Heart right ventricle (tissue), 16 donors: Measurements from ENCODE around the gene POLR2E. TPM values are rescaled to one million over a fixed set of nuclear protein-coding genes. Genes with fewer than 3 reads are reported as not detected.

Source experiments
- ATAC-seq, 8 donors: fragments of 200-7000 bp; cut with Tn5 transposase; one replicate each; pipeline ENCODE4 v1.9.1; 2020; ENCODE audit warnings: mild to moderate bottlenecking in 8 of 8, moderate library complexity in 8 of 8, moderate number of reproducible peaks in 1 of 8
- DNase-seq, 2 donors: peaks; one replicate each; pipeline ENCODE4 v3.0.0-alpha.2; 2020
- H3K27ac ChIP-seq, 10 donors: fragments of 200-600 bp; sonication (generic) in 2 of 10; one replicate each; pipeline versions ENCODE4 v1.5.0 to v1.8.0; 2020 to 2022; ENCODE audit warnings: mild to moderate bottlenecking in 3 of 10
- H3K27me3 ChIP-seq, 7 donors: fragments of 200-600 bp; one replicate each; pipeline ENCODE4 v1.8.0; 2021 to 2022; ENCODE audit warnings: mild to moderate bottlenecking in 2 of 7
- H3K36me3 ChIP-seq, 9 donors: fragments of 200-600 bp; sonication (generic) in 1 of 9; one replicate each; pipeline versions ENCODE4 v1.5.0 to v1.8.0; 2020 to 2022; ENCODE audit warnings: mild to moderate bottlenecking in 2 of 9
- H3K4me1 ChIP-seq, 9 donors: fragments of 200-600 bp; sonication (generic) in 1 of 9; one replicate each; pipeline versions ENCODE4 v1.5.0 to v1.8.0; 2020 to 2022; ENCODE audit warnings: mild to moderate bottlenecking in 4 of 9
- H3K4me3 ChIP-seq, 10 donors: fragments of 200-600 bp; sonication (generic) in 2 of 10; one replicate each; pipeline versions ENCODE4 v1.5.0 to v1.8.0; 2020 to 2022; ENCODE audit warnings: mild to moderate bottlenecking in 7 of 10, moderate library complexity in 2 of 10
- H3K9me3 ChIP-seq, 11 donors: fragments of 200-600 bp in 10 of 11; sonication (generic) in 2 of 11; one replicate each; pipeline versions ENCODE4 v1.5.0 to v1.8.0; 2013 to 2022; ENCODE audit warnings: mild to moderate bottlenecking in 2 of 11, control low read depth in 1 of 11, moderate library complexity in 1 of 11
- CTCF ChIP-seq, 9 donors: fragments of 200-600 bp; sonication (generic) in 2 of 9; IDR thresholded peaks; one replicate each; pipeline versions ENCODE4 v1.5.0 to v1.8.0; 2021 to 2022; ENCODE audit warnings: antibody characterized with exemption in 9 of 9, mild to moderate bottlenecking in 5 of 9, moderate library complexity in 1 of 9
- WGBS, 2 donors: extraction: QIAGEN DNeasy Blood & Tissue Kit; methylation state at CpG; one replicate each; pipeline ENCODE4 v1.1.7; 2013; ENCODE audit warnings: inconsistent platforms in 1 of 2; 5-methylcytosine and 5-hydroxymethylcytosine counted together
- intact Hi-C, 10 donors: fragments of 100-400 bp; cut with DNase I; formaldehyde crosslinking; loops; one replicate each; pipeline versions ENCODE4 v1.11.1 to v1.14.2; 2022
- polyA plus RNA-seq, 2 donors: library from polyadenylated mRNA; stranded (reverse); fragments of 200-250 nt; gene quantifications; one replicate each; pipeline ENCODE4 v1.2.3, GENCODE V29; 2013
- total RNA-seq, 10 donors: library from RNA; stranded (reverse); fragmentation: NEBNext Ultra II Directional in 3 of 10; extraction: Animal tissue kit (Norgen Biotek cat#: 25700) in 3 of 10; gene quantifications; one replicate each; pipeline versions ENCODE4 v1.2.1 to v1.2.4, GENCODE V29; 2021 to 2023
- donor health status: Arrhythmogenic right ventricular cardiomyopathy.
- donor health status: ischemic (EF 13 %, LVEDD 7.1; RV severe dilation, severe dysfunction).
- donor health status: healthy with polysubstance abuse.
- donor health status: DM: no; HTN: yes; CAD: no.
- donor health status: DM: no; HTN: no; CAD: no.
- donor health status: ischemic (EF 25% LVEDD 6.9; RV normal size, moderate dysfunction).
- donor health status: ischemic (EF 25% LVEDD 5.7; RV mildly dilated, moderate dysfunction).
- donor health status: healthy.
- donor health status: DM: yes; HTN: yes; CAD: no.
- donor health status: Ischemic cardiomyopathy.
- donor health status: ischemic (EF 35%, LVEDD 5.7; RV mildly dilated, moderate dysfunction).
- donor health status: nonischemic (EF 11% LVEDD 7.7; RV severe dilation, severe dysfunction).
- donor health status: DM: yes; HTN: yes; CAD: no.
- donor health status: PGD.
- donor health status: ischemic (EF 29% LVEDD 5.4; RV normal size, mild dysfunction).
- donor health status: nonischemic (EF 23%, LVEDD 6.1; RV moderate dilation, normal function).

Gene POLR2E
- total and polyA plus RNA-seq, 12 donors, result 111 to 215 (median 134) TPM

GRCh38 chr19:1042689-1043511, 52.3 kb downstream of the POLR2E start:
- H3K36me3 ChIP-seq, result peaks cover 0 to 15% (median 0%) of the 10 kb centered on the region in 9 donors
- no peaks in the 10 kb centered on the region for H3K27me3 ChIP-seq
- H3K27ac ChIP-seq, result no peak overlapping the region
- WGBS, 2 donors, result 58 to 66% methylated on average over 23 of the region's 23 CpGs
- H3K4me1 ChIP-seq, result peaks cover 5 to 42% (median 29%) of the 10 kb centered on the region in 9 donors
- no peak for TF ChIP-seq CTCF (IDR thresholded peaks at IDR 0.05)
- intact Hi-C loops, result loop anchor here in 5 of 10 donors (5.0 to 10.0 kb wide), 4 partner anchors 39 to 54 kb away; partner anchors contain the start of gene POLR2E (in 4 of the 5)
- DNase-seq (no peak), ATAC-seq (no peak)
- no peak overlapping the region for H3K4me3 ChIP-seq
- H3K9me3 ChIP-seq, result no peaks in the 10 kb centered on the region

GRCh38 chr19:1041835-1042685, 53.1 kb downstream of the POLR2E start:
- no peak for ATAC-seq
- Histone ChIP-seq H3K9me3 (no peaks in the 10 kb centered on the region), H3K27me3 (no peaks in the 10 kb centered on the region), H3K27ac (no peak overlapping the region), H3K4me3 (peak overlapping the region in 3 of 10 donors; percentile 59 to 73 (median 65)), H3K4me1 (peaks cover 5 to 50% (median 29%) of the 10 kb centered on the region in 9 donors), H3K36me3 (peaks cover 0 to 20% (median 0%) of the 10 kb centered on the region in 9 donors)
- no peak for TF ChIP-seq CTCF (IDR thresholded peaks at IDR 0.05)
- WGBS, 2 donors, result 65 to 73% methylated on average over 42 to 43 of the region's 43 CpGs
- DNase-seq, result no peak
- intact Hi-C loops, result loop anchor here in 6 of 10 donors (2.0 to 10.0 kb wide), 5 partner anchors 40 to 55 kb away; partner anchors contain the start of gene POLR2E (in 5 of the 6)

GRCh38 chr19:1041272-1041834, 53.8 kb downstream of the POLR2E start:
- DNase-seq, result no peak
- Histone ChIP-seq H3K4me1 (peaks cover 5 to 56% (median 29%) of the 10 kb centered on the region in 9 donors), H3K27me3 (no peaks in the 10 kb centered on the region), H3K27ac (peak overlapping the region in 4 of 10 donors; percentile 13 to 92 (median 26)), H3K4me3 (peak overlapping the region in 9 of 10 donors; percentile 30 to 73 (median 63)), H3K9me3 (no peaks in the 10 kb centered on the region), H3K36me3 (peaks cover 0 to 20% (median 0%) of the 10 kb centered on the region in 9 donors)
- WGBS, 2 donors, result 36 to 38% methylated on average over 26 of the region's 26 CpGs
- TF ChIP-seq CTCF (IDR thresholded peaks at IDR 0.05), result no peak
- intact Hi-C loops, result loop anchor here in 6 of 10 donors (2.0 to 10.0 kb wide), 5 partner anchors 41 to 56 kb away; partner anchors contain the start of gene POLR2E (in 5 of the 6)
- peak in 3 of 8 donors; percentile 0 to 2 (median 2) for ATAC-seq
